Left ventricle myocardium inferior (tissue), 1 donor: ENCODE results near the gene ECEL1. TPM values are rescaled to one million over a fixed set of nuclear protein-coding genes. Genes with fewer than 3 reads are reported as not detected.
"Not testable (repeated sequence)": the region's sequence is repeated elsewhere in the genome, so short reads cannot be mapped to it uniquely, and the experiment has no call there.

Experiments
- DNase-seq: peaks from one replicate; pipeline ENCODE4 v3.0.0-alpha.2; 2020
- H3K27ac ChIP-seq: fragments of 200-600 bp; replicated peaks from 2 replicates; pipeline ENCODE4 v1.8.0; 2021
- H3K27me3 ChIP-seq: fragments of 200-600 bp; 2 replicates; pipeline ENCODE4 v1.8.0; 2021; ENCODE audit warnings: low read depth
- H3K36me3 ChIP-seq: fragments of 200-600 bp; 2 replicates; pipeline ENCODE4 v1.8.0; 2021
- H3K4me1 ChIP-seq: fragments of 200-600 bp; 2 replicates; pipeline ENCODE4 v1.8.0; 2021
- H3K4me3 ChIP-seq: fragments of 200-600 bp; 2 replicates; pipeline ENCODE4 v1.8.0; 2021; ENCODE audit warnings: mild to moderate bottlenecking, moderate library complexity
- H3K9me3 ChIP-seq: fragments of 200-600 bp; replicated peaks from 2 replicates; pipeline ENCODE4 v1.8.0; 2021
- CTCF ChIP-seq: fragments of 200-600 bp; IDR thresholded peaks from 2 replicates; pipeline ENCODE4 v1.8.0; 2021; ENCODE audit warnings: antibody characterized with exemption, mild to moderate bottlenecking, borderline replicate concordance
- intact Hi-C: fragments of 100-400 bp; cut with micrococcal nuclease; formaldehyde crosslinking; loops from one replicate; pipeline ENCODE4 v1.11.0; 2022
- total RNA-seq: library from RNA; stranded (reverse); fragmentation: NEBNext Ultra II Directional; extraction: Animal tissue kit (Norgen Biotek cat#: 25700); gene quantifications from one replicate; pipeline ENCODE4 v1.2.1, GENCODE V29; 2021
- donor health status: DM: no; HTN: yes; CAD: no; lungs with severe emphysema.

The ECEL1 gene
- total RNA-seq, 1 donor from 2014 or later = not detected

GRCh38 chr2:232533944-232534710 is 46.5 kb upstream of the ECEL1 start:
- H3K4me1 ChIP-seq = peaks cover 9% of the 10 kb centered on the region
- H3K27ac ChIP-seq = no peak overlapping the region
- peaks cover 28% of the 10 kb centered on the region for H3K27me3 ChIP-seq
- no peak for TF ChIP-seq CTCF
- no peak overlapping the region for H3K4me3 ChIP-seq
- peak; percentile 12 for DNase-seq
- intact Hi-C loops = no loop called here
- H3K9me3 ChIP-seq = peaks cover 10% of the 10 kb centered on the region
- no peaks in the 10 kb centered on the region for H3K36me3 ChIP-seq

GRCh38 chr2:232532821-232533220 is 45.2 kb upstream of the ECEL1 start:
- intact Hi-C loops, DNase-seq, H3K27ac ChIP-seq, H3K4me1 ChIP-seq, H3K36me3 ChIP-seq, H3K4me3 ChIP-seq, H3K9me3 ChIP-seq: not testable (repeated sequence)
- H3K27me3 ChIP-seq = peaks cover 24% of the 10 kb centered on the region

- Histone ChIP-seq H3K4me3 (no peak overlapping the region), H3K27ac (no peak overlapping the region), H3K36me3 (no peaks in the 10 kb centered on the region), H3K27me3 (peaks cover 24% of the 10 kb centered on the region), H3K4me1 (peaks cover 9% of the 10 kb centered on the region), H3K9me3 (peaks cover 10% of the 10 kb centered on the region)
- intact Hi-C loops = no loop called here
- no peak for TF ChIP-seq CTCF
- DNase-seq = peak; percentile 26
Observed at GRCh38 chr2:232532419-232532818, 44.8 kb upstream of the ECEL1 start.

GRCh38 chr2:232530626-232531260 is 43.1 kb upstream of the ECEL1 start:
- no peak for TF ChIP-seq CTCF
- Histone ChIP-seq H3K36me3 (no peaks in the 10 kb centered on the region), H3K27ac (no peak overlapping the region), H3K9me3 (peaks cover 2% of the 10 kb centered on the region), H3K27me3 (peaks cover 23% of the 10 kb centered on the region), H3K4me3 (no peak overlapping the region), H3K4me1 (peaks cover 8% of the 10 kb centered on the region)
- intact Hi-C loops = no loop called here
- peak; percentile 5 for DNase-seq

GRCh38 chr2:232529806-232530547 is 42.3 kb upstream of the ECEL1 start:
- Histone ChIP-seq H3K9me3 (no peaks in the 10 kb centered on the region), H3K27me3 (peaks cover 29% of the 10 kb centered on the region), H3K4me3 (no peak overlapping the region), H3K4me1 (peaks cover 16% of the 10 kb centered on the region), H3K27ac (no peak overlapping the region), H3K36me3 (no peaks in the 10 kb centered on the region)
- intact Hi-C loops = no loop called here
- DNase-seq = peak; percentile 9
- TF ChIP-seq CTCF = no peak
